HCT116 (cell line): ENCODE data around the gene NDUFB10.
"Not testable (repeated sequence)": the region's sequence is repeated elsewhere in the genome, so short reads cannot be mapped to it uniquely, and the experiment has no call there.

Experiments
- CTCF ChIP-seq, 3 experiments: fragments of 200-600 bp in 1 of 3; sonication (generic) in 1 of 3; IDR thresholded peaks in 2 of 3; conservative IDR thresholded peaks in 1 of 3; 2 replicates each; pipeline ENCODE4 v1.5.1; 2012 to 2017; ENCODE audit warnings: low read depth in 2 of 3, low read length in 2 of 3, antibody characterized with exemption in 1 of 3, borderline replicate concordance in 1 of 3, control low read depth in 1 of 3, mild to moderate bottlenecking in 1 of 3, mixed read lengths in 1 of 3, mixed run types in 1 of 3, moderate library complexity in 1 of 3; ENCODE audit not compliant: insufficient read depth in 1 of 3
- EZH2 ChIP-seq: fragments of 200-600 bp; sonication (generic); IDR thresholded peaks from 2 replicates; pipeline ENCODE4 v1.6.1; 2017; ENCODE audit warnings: antibody characterized with exemption, mixed run types
- EZH2phosphoT487 ChIP-seq: fragments of 200-600 bp; IDR thresholded peaks from 2 replicates; pipeline ENCODE4 v1.6.1; 2018; ENCODE audit warnings: antibody characterized with exemption, borderline replicate concordance
- YY1 ChIP-seq: IDR thresholded peaks from 2 replicates; pipeline ENCODE4 v1.6.1; 2011; ENCODE audit warnings: low read length, low read depth, moderate library complexity, mild to moderate bottlenecking; ENCODE audit not compliant: insufficient replicate concordance; ENCODE audit errors: extremely low read depth
- ZBTB33 ChIP-seq: IDR thresholded peaks from 2 replicates; pipeline ENCODE4 v1.6.1; 2011; ENCODE audit warnings: mild to moderate bottlenecking, low read length, moderate library complexity; ENCODE audit not compliant: insufficient replicate concordance; ENCODE audit errors: extremely low read depth
- ZNF274 ChIP-seq: fragments of 200-500 bp; sonication (Bioruptor generic); IDR thresholded peaks from 2 replicates; pipeline ENCODE4 v1.6.1; 2014; ENCODE audit warnings: mild to moderate bottlenecking, low read depth, low read length, inconsistent platforms
- TF ChIP-seq, protein P1 (sequence below): IDR thresholded peaks from 2 replicates; pipeline ENCODE4 v1.6.1; 2012; ENCODE audit warnings: low read depth

GRCh38 chr16:1958143-1958491 is 1.2 kb upstream of the NDUFB10 start:
- TF ChIP-seq, protein P1, sequence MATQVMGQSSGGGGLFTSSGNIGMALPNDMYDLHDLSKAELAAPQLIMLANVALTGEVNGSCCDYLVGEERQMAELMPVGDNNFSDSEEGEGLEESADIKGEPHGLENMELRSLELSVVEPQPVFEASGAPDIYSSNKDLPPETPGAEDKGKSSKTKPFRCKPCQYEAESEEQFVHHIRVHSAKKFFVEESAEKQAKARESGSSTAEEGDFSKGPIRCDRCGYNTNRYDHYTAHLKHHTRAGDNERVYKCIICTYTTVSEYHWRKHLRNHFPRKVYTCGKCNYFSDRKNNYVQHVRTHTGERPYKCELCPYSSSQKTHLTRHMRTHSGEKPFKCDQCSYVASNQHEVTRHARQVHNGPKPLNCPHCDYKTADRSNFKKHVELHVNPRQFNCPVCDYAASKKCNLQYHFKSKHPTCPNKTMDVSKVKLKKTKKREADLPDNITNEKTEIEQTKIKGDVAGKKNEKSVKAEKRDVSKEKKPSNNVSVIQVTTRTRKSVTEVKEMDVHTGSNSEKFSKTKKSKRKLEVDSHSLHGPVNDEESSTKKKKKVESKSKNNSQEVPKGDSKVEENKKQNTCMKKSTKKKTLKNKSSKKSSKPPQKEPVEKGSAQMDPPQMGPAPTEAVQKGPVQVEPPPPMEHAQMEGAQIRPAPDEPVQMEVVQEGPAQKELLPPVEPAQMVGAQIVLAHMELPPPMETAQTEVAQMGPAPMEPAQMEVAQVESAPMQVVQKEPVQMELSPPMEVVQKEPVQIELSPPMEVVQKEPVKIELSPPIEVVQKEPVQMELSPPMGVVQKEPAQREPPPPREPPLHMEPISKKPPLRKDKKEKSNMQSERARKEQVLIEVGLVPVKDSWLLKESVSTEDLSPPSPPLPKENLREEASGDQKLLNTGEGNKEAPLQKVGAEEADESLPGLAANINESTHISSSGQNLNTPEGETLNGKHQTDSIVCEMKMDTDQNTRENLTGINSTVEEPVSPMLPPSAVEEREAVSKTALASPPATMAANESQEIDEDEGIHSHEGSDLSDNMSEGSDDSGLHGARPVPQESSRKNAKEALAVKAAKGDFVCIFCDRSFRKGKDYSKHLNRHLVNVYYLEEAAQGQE = not testable (repeated sequence)
- not testable (repeated sequence) for TF ChIP-seq ZBTB33; CTCF (IDR thresholded peaks at IDR 0.05 in 2 of 3, conservative IDR thresholded peaks at IDR 0.05 in 1 of 3; ENCODE audit: borderline replicate concordance in 1 of 3, insufficient read depth in 1 of 3, low read depth in 2 of 3, low read length in 2 of 3); ZNF274; YY1; EZH2phosphoT487; EZH2
